OCI-LY3 (cell line): ENCODE results near the gene LPCAT1.

Experiments
- CTCF ChIP-seq: fragments of 200-600, 300-600 bp; sonication (generic); IDR thresholded peaks from 2 replicates; pipeline ENCODE4 v1.5.1; 2014; ENCODE audit warnings: antibody characterized with exemption, low read length, low read depth
- EZH2phosphoT487 ChIP-seq: fragments of 200-600 bp; shearing (Covaris generic); IDR thresholded peaks from 2 replicates; pipeline ENCODE4 v1.6.1; 2018; ENCODE audit warnings: antibody characterized with exemption, mixed run types, low read depth

GRCh38 chr5:1507961-1508658 is 15.7 kb downstream of the LPCAT1 start:
- TF ChIP-seq CTCF, result no peak
- TF ChIP-seq EZH2phosphoT487, result no peak
